Measurements from ENCODE around the gene ELAVL2.
"Not testable (repeated sequence)": the region's sequence is repeated elsewhere in the genome, so short reads cannot be mapped to it uniquely, and the experiment has no call there.

Gene ELAVL2

GRCh38 chr9:23723048-23723447, 103.0 kb downstream of the ELAVL2 start:
- not testable (repeated sequence) for H2BK5ac ChIP-seq (ENCODE audit: low read depth, low read length, poor library complexity); H2BK120ac ChIP-seq (ENCODE audit: insufficient read depth, low read length, poor library complexity); H3K36me3 ChIP-seq (ENCODE audit: control insufficient read depth in 1 of 2, insufficient read depth in 2 of 2, low read length in 2 of 2); H4K8ac ChIP-seq (ENCODE audit: low read depth, low read length); H3K4me3 ChIP-seq (ENCODE audit: low read depth, low read length); H2AK5ac ChIP-seq (ENCODE audit: low read length); H3K4me2 ChIP-seq (ENCODE audit: low read length); H3K9me3 ChIP-seq (ENCODE audit: insufficient read depth, low read depth, low read length); H3K14ac ChIP-seq (ENCODE audit: low read length); H3K18ac ChIP-seq (ENCODE audit: low read length); H3K79me1 ChIP-seq (ENCODE audit: low read length); H3K27me3 ChIP-seq (ENCODE audit: insufficient read depth, low read length); H3K4ac ChIP-seq (ENCODE audit: low read depth, low read length); H2BK12ac ChIP-seq (ENCODE audit: low read length); H2AFZ ChIP-seq (ENCODE audit: insufficient read depth, low read length, poor library complexity); H4K12ac ChIP-seq (ENCODE audit: low read depth, low read length); H3K79me2 ChIP-seq (ENCODE audit: control insufficient read depth, insufficient read depth, low read length, poor library complexity); H3K23ac ChIP-seq (ENCODE audit: low read length); H3K27ac ChIP-seq (ENCODE audit: low read depth, low read length); H4K91ac ChIP-seq (ENCODE audit: low read depth, low read length); DNase-seq; H3K9ac ChIP-seq (ENCODE audit: low read length); H3K4me1 ChIP-seq (ENCODE audit: control insufficient read depth in 1 of 2, insufficient read depth in 2 of 2, low read length in 2 of 2)
- no CpG with 5 or more reads among the region's 4 CpGs for WGBS (ENCODE audit: extremely low coverage, insufficient coverage, insufficient read length)

- peaks cover 0 to 2% of the 10 kb centered on the region in 2 experiments for H3K36me3 ChIP-seq (ENCODE audit: control insufficient read depth in 1 of 2, insufficient read depth in 2 of 2, low read length in 2 of 2)
- no peak overlapping the region for H3K18ac ChIP-seq (ENCODE audit: low read length)
- H3K4me1 ChIP-seq (ENCODE audit: control insufficient read depth in 1 of 2, insufficient read depth in 2 of 2, low read length in 2 of 2): no peaks in the 10 kb centered on the region
- H4K12ac ChIP-seq (ENCODE audit: low read depth, low read length): no peak overlapping the region
- H3K4ac ChIP-seq (ENCODE audit: low read depth, low read length): no peak overlapping the region
- no peak overlapping the region for H2BK12ac ChIP-seq (ENCODE audit: low read length)
- no peak overlapping the region for H4K91ac ChIP-seq (ENCODE audit: low read depth, low read length)
- H3K4me3 ChIP-seq (ENCODE audit: low read depth, low read length): no peak overlapping the region
- no peaks in the 10 kb centered on the region for H3K9me3 ChIP-seq (ENCODE audit: insufficient read depth, low read depth, low read length)
- no peak overlapping the region for H2AFZ ChIP-seq (ENCODE audit: insufficient read depth, low read length, poor library complexity)
- H2BK120ac ChIP-seq (ENCODE audit: insufficient read depth, low read length, poor library complexity): no peak overlapping the region
- no peak overlapping the region for H3K27ac ChIP-seq (ENCODE audit: low read depth, low read length)
- H3K27me3 ChIP-seq (ENCODE audit: insufficient read depth, low read length): no peaks in the 10 kb centered on the region
- no peak overlapping the region for H4K8ac ChIP-seq (ENCODE audit: low read depth, low read length)
- H3K9ac ChIP-seq (ENCODE audit: low read length): no peak overlapping the region
- no peak for DNase-seq
- no peak overlapping the region for H3K23ac ChIP-seq (ENCODE audit: low read length)
- H3K4me2 ChIP-seq (ENCODE audit: low read length): no peak overlapping the region
- H3K79me1 ChIP-seq (ENCODE audit: low read length): no peaks in the 10 kb centered on the region
- H2BK5ac ChIP-seq (ENCODE audit: low read depth, low read length, poor library complexity): no peak overlapping the region
- no peak overlapping the region for H3K14ac ChIP-seq (ENCODE audit: low read length)
- no peaks in the 10 kb centered on the region for H3K79me2 ChIP-seq (ENCODE audit: control insufficient read depth, insufficient read depth, low read length, poor library complexity)
- no peak overlapping the region for H2AK5ac ChIP-seq (ENCODE audit: low read length)
These were observed 104.6 kb downstream of the ELAVL2 start for GRCh38 chr9:23721466-23721865.

- no peak overlapping the region for H2BK120ac ChIP-seq (ENCODE audit: insufficient read depth, low read length, poor library complexity)
- H2BK5ac ChIP-seq (ENCODE audit: low read depth, low read length, poor library complexity): no peak overlapping the region
- no peaks in the 10 kb centered on the region for H3K79me1 ChIP-seq (ENCODE audit: low read length)
- H3K23ac ChIP-seq (ENCODE audit: low read length): no peak overlapping the region
- no peak overlapping the region for H3K18ac ChIP-seq (ENCODE audit: low read length)
- H3K4me3 ChIP-seq (ENCODE audit: low read depth, low read length): no peak overlapping the region
- H3K14ac ChIP-seq (ENCODE audit: low read length): no peak overlapping the region
- no peaks in the 10 kb centered on the region for H3K9me3 ChIP-seq (ENCODE audit: insufficient read depth, low read depth, low read length)
- H3K79me2 ChIP-seq (ENCODE audit: control insufficient read depth, insufficient read depth, low read length, poor library complexity): no peaks in the 10 kb centered on the region
- H4K12ac ChIP-seq (ENCODE audit: low read depth, low read length): no peak overlapping the region
- no peak overlapping the region for H3K27ac ChIP-seq (ENCODE audit: low read depth, low read length)
- H4K8ac ChIP-seq (ENCODE audit: low read depth, low read length): no peak overlapping the region
- DNase-seq: no peak
- H4K91ac ChIP-seq (ENCODE audit: low read depth, low read length): no peak overlapping the region
- no peak overlapping the region for H2AK5ac ChIP-seq (ENCODE audit: low read length)
- H3K27me3 ChIP-seq (ENCODE audit: insufficient read depth, low read length): no peaks in the 10 kb centered on the region
- no peak overlapping the region for H3K9ac ChIP-seq (ENCODE audit: low read length)
- peaks cover 0 to 2% of the 10 kb centered on the region in 2 experiments for H3K36me3 ChIP-seq (ENCODE audit: control insufficient read depth in 1 of 2, insufficient read depth in 2 of 2, low read length in 2 of 2)
- no peak overlapping the region for H2AFZ ChIP-seq (ENCODE audit: insufficient read depth, low read length, poor library complexity)
- H2BK12ac ChIP-seq (ENCODE audit: low read length): no peak overlapping the region
- H3K4me2 ChIP-seq (ENCODE audit: low read length): no peak overlapping the region
- H3K4me1 ChIP-seq (ENCODE audit: control insufficient read depth in 1 of 2, insufficient read depth in 2 of 2, low read length in 2 of 2): no peaks in the 10 kb centered on the region
- no CpG with 5 or more reads among the region's 2 CpGs for WGBS (ENCODE audit: extremely low coverage, insufficient coverage, insufficient read length)
- no peak overlapping the region for H3K4ac ChIP-seq (ENCODE audit: low read depth, low read length)
These were observed 108.5 kb downstream of the ELAVL2 start for GRCh38 chr9:23717505-23717904.

GRCh38 chr9:23707249-23707648, 118.8 kb downstream of the ELAVL2 start:
- Histone ChIP-seq H3K79me2 (ENCODE audit: control insufficient read depth, insufficient read depth, low read length, poor library complexity) (no peaks in the 10 kb centered on the region), H4K12ac (ENCODE audit: low read depth, low read length) (no peak overlapping the region), H3K9ac (ENCODE audit: low read length) (no peak overlapping the region), H3K18ac (ENCODE audit: low read length) (no peak overlapping the region), H2BK5ac (ENCODE audit: low read depth, low read length, poor library complexity) (no peak overlapping the region), H2BK120ac (ENCODE audit: insufficient read depth, low read length, poor library complexity) (no peak overlapping the region), H4K91ac (ENCODE audit: low read depth, low read length) (no peak overlapping the region), H4K8ac (ENCODE audit: low read depth, low read length) (no peak overlapping the region), H3K79me1 (ENCODE audit: low read length) (no peaks in the 10 kb centered on the region), H3K14ac (ENCODE audit: low read length) (no peak overlapping the region), H3K4me1 (ENCODE audit: control insufficient read depth in 1 of 2, insufficient read depth in 2 of 2, low read length in 2 of 2) (no peaks in the 10 kb centered on the region), H2AFZ (ENCODE audit: insufficient read depth, low read length, poor library complexity) (no peak overlapping the region), H3K9me3 (ENCODE audit: insufficient read depth, low read depth, low read length) (no peaks in the 10 kb centered on the region), H3K4ac (ENCODE audit: low read depth, low read length) (no peak overlapping the region), H2BK12ac (ENCODE audit: low read length) (no peak overlapping the region), H3K36me3 (ENCODE audit: control insufficient read depth in 1 of 2, insufficient read depth in 2 of 2, low read length in 2 of 2) (no peaks in the 10 kb centered on the region), H3K27me3 (ENCODE audit: insufficient read depth, low read length) (no peaks in the 10 kb centered on the region), H3K27ac (ENCODE audit: low read depth, low read length) (no peak overlapping the region), H3K4me2 (ENCODE audit: low read length) (no peak overlapping the region), H3K23ac (ENCODE audit: low read length) (no peak overlapping the region), H2AK5ac (ENCODE audit: low read length) (no peak overlapping the region), H3K4me3 (ENCODE audit: low read depth, low read length) (no peak overlapping the region)
- WGBS (ENCODE audit: extremely low coverage, insufficient coverage, insufficient read length): no CpG with 5 or more reads among the region's 3 CpGs
- no peak for DNase-seq
